ENCODE results near the gene SLC11A2.

GRCh38 chr12:51048661-51049251 is 22.6 kb upstream of the SLC11A2 start:
- no peak for TF ChIP-seq POLR2A (IDR thresholded peaks at IDR 0.05; ENCODE audit: low read depth, low read length)
- TF ChIP-seq, protein P1, sequence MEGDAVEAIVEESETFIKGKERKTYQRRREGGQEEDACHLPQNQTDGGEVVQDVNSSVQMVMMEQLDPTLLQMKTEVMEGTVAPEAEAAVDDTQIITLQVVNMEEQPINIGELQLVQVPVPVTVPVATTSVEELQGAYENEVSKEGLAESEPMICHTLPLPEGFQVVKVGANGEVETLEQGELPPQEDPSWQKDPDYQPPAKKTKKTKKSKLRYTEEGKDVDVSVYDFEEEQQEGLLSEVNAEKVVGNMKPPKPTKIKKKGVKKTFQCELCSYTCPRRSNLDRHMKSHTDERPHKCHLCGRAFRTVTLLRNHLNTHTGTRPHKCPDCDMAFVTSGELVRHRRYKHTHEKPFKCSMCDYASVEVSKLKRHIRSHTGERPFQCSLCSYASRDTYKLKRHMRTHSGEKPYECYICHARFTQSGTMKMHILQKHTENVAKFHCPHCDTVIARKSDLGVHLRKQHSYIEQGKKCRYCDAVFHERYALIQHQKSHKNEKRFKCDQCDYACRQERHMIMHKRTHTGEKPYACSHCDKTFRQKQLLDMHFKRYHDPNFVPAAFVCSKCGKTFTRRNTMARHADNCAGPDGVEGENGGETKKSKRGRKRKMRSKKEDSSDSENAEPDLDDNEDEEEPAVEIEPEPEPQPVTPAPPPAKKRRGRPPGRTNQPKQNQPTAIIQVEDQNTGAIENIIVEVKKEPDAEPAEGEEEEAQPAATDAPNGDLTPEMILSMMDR (conservative IDR thresholded peaks at IDR 0.05; ENCODE audit: low read depth, low read length): no peak
- no peak for TF ChIP-seq MXI1 (IDR thresholded peaks at IDR 0.05; ENCODE audit: borderline replicate concordance, low read depth, low read length)
- TF ChIP-seq MAFK (IDR thresholded peaks at IDR 0.05; ENCODE audit: low read depth, low read length): no peak
- TF ChIP-seq RFX5 (IDR thresholded peaks at IDR 0.05; ENCODE audit: low read depth, low read length): no peak
- no peak for TF ChIP-seq FOS (IDR thresholded peaks at IDR 0.05; ENCODE audit: low read depth, low read length)
- no peak for TF ChIP-seq RAD21 (IDR thresholded peaks at IDR 0.05; ENCODE audit: low read length)
